DMS153 treated with DMSO at 0.1 percent for 48 hours (cell line): ENCODE results near the gene MYO1D.

Experiments
- DNase-seq: peaks from one replicate; lab custom pipeline; 2025; ENCODE audit not compliant: unreplicated experiment; lab: John Stamatoyannopoulos, UW

The MYO1D gene

GRCh38 chr17:32516450-32516849, 360.5 kb downstream of the MYO1D start:
- DNase-seq: peak; percentile 15

DNA sequence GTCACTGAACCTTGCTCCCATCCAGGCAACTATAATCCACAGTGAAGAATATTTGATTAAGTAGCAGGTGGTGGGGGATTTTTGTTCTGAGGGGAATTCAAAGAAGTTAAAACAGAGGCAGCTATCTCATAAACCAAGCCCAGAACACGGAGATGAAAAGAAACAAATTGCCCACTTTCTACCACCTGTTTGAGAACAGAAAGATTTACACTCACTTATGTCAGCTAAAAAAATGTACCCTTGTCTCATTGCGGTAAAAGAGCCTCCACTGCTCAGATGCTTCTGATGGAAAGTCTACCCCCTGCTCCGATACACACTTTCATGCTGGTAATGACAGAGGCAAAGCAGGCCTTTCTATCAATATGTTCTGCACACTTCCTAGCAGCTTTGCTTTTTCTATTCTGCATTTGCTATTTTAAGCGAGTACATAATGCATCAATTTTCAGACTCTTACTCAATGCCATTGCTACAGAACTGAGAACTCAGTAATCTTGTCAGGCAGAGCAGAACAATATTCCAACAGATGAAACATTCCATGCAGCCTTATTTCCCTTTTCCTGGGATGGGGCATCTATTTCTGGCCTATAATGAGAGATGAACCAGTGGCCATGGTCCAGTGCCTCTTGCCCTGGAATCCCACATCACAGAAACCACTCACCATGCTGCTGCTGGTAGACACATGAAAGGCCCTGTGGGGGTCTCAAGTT, 361.1 kb downstream of the MYO1D start:
- DNase-seq: no peak

GRCh38 chr17:32514606-32515005, 362.3 kb downstream of the MYO1D start:
- no peak for DNase-seq

DNA sequence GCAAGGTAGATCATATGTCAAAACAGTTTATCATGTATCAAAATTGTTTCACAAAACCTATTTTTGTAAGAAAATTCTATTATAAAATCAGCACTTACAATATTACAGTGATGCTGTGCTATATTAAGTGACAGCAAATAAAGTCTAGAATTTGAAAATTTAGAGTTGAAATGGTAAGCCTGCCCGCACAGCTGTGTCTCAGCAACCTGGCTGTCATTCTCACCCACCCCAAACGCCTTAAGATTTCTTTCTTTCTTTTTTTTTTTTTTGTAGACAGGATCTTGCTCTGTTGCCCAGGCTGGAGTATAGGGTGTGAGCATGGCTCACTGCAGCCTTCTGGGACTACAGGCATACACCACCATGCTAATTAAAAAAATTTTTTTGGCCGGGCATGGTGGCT, 363.3 kb downstream of the MYO1D start:
- DNase-seq: no peak

GRCh38 chr17:32512328-32512727, 364.6 kb downstream of the MYO1D start:
- DNase-seq: no peak

DNA sequence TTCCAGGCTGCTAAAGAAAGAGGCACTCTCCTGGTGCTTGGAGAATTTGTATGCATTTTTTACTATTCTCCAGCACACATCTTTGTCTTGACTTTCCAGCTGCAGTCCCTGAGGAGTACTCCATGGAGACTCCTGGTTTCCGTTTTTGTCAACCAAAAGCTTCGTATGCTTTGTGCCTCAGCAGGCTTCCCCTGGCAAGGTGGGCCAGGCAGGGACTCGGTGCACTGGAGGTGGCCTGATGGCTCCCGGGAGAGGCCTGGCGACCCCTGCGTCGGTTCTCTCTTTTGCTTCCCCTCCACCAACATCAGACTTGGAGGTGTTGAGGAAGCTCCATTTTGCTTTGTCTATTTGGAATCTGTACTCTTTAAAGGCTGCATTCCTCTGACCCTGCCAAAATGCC, 366.5 kb downstream of the MYO1D start:
- no peak for DNase-seq

- DNase-seq: no peak
Measured at GRCh38 chr17:32508926-32509325, 368.0 kb downstream of the MYO1D start.

- DNase-seq: no peak
Measured at GRCh38 chr17:32504166-32504990, 372.5 kb downstream of the MYO1D start.

GRCh38 chr17:32503251-32504165, 373.4 kb downstream of the MYO1D start:
- no peak for DNase-seq

DNA sequence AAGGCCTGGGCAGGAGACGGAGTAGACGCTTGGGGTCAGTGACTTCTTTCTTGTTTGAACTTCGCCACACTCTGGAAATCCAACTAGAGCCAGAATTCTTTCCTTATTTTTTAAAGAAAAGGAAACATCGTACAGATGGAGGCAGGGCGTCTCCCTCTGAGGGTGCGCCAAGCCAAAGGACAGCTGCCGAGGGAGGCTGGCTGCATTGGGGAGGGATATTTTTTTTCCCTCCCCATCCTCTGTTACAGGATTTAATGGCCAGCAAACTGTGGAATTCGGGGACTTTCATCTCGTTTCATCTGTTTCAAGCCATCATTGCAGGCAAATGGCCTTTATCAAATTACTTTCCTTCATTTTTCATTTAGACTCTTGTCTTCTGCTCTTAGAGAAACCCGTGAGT, 374.2 kb downstream of the MYO1D start:
- DNase-seq: no peak

- DNase-seq: no peak
Measured at GRCh38 chr17:32502013-32502412, 374.9 kb downstream of the MYO1D start.

DNA sequence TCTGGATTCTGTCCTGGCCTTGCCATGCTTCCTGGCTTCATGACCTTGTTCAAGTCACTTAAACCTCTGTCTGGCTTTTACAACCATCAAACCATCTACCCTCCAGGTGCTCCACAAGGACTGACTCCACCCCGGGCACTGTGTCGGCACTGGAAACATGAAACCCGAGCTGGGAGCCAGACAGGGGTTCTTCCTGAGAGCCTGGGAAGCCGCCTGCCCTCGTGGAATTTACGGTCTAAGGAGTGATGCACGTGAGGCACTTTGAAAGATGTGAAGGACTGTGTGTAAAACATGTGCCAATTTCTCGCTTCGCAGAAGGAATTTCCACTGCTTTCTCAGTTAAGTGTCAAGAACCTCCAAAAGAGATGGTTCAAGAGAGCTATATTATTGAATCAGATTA, 378.5 kb downstream of the MYO1D start:
- DNase-seq: peak; percentile 32

DNA sequence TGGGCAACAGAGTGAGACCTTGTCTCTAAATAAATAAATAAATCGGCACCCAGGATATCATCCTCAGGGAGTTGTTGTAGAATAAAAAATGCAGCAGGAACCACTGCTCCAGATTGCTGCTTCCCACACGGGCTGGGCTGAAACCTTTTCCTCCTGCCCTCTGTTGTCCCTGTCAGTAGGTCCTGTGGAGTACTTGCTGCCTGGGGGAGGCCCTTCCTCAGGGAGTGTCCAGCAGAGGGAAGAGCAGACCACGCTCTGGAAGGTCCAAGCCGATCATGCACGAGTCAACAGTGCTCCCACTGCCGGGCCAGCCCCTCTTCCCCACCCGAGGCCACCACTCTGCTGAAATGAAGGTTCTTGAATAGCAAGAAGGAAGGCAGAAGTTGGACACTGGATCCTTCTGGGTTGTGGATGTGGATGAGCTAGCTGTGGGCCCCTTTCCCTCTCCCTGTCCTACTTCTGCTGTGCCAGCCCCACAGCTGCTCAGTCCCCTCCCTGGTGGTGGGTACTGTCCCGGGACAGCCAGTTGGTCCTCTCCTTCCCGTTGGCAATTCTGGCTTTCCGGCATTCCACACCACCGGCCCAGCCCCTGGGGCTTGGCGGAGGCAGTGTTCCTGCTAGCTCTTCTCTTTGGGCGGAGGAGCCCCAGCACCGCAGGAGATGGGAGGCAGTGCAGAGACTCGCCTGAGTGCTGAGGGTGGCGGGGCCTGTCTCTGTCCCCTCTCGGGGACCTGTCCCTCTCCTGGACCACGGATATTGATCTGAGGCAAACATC, 379.3 kb downstream of the MYO1D start:
- no peak for DNase-seq

GRCh38 chr17:32496395-32497073, 380.4 kb downstream of the MYO1D start:
- no peak for DNase-seq

DNA sequence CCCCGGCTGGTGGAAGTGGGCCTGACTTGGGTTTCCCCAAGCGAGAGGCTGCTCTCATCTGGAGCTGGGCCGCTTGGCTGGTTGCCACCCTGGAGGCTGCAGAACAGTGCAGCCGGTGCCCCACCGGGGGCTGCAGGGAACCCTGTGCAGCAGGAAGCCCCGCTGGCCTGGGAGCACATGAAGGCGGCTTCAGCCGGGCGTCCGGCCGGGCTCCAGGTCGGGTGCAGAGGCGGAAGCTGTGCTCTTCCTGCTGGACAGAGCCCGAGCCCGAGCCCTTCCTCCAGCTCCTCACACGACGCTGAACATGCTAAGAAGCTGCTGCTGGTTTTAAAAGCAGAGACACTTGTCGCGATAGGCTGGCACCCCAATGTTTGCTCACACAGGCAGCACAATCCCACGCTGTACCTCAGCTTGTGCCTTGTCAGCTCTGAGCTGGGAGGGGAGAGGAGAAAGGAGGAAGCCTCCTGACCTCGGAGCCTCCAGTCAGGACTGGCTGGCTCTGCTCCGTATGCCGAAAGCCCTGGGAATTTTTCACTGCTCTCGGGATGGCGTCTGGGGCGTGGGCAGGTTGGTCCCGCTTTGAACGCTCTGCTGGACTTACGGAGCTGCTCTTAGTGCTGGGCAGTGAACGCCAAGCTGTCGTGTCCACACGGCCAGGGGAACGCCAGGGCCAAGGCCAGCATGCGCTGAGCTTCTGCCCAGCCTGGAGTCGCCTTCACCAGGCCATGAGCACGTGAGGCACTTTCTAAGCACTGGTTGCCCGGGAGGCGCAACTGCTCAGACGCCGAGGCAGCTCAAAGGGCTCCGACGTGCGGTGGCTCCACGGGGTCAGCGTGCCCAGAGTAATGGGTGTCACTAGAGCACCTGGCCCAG, 381.3 kb downstream of the MYO1D start:
- no peak for DNase-seq

GRCh38 chr17:32494621-32495358, 382.1 kb downstream of the MYO1D start:
- peak; percentile 37 for DNase-seq

GRCh38 chr17:32493976-32494513, 382.9 kb downstream of the MYO1D start:
- no peak for DNase-seq

GRCh38 chr17:32493571-32493970, 383.4 kb downstream of the MYO1D start:
- no peak for DNase-seq
